GM23338 (cell line): Measurements from ENCODE around the gene TNFSF18. TPM values are rescaled to one million over a fixed set of nuclear protein-coding genes. Genes with fewer than 3 reads are reported as not detected.

ENCODE experiments used
- ATAC-seq: fragments of 200-7000 bp; cut with Tn5 transposase; 3 replicates; pipeline ENCODE4 v1.9.1; 2020
- DNase-seq: peaks from one replicate; pipeline ENCODE4 v3.0.0-alpha.2; 2015; ENCODE audit warnings: low spot score
- H2AFZ ChIP-seq: fragments of 200-600 bp; sonication (generic); 2 replicates; pipeline ENCODE4 v1.8.0; 2016; ENCODE audit warnings: antibody characterized with exemption, mild to moderate bottlenecking, moderate library complexity
- H3F3A ChIP-seq: fragments of 200-600 bp; sonication (generic); replicated peaks from 2 replicates; pipeline ENCODE4 v1.8.0; 2017; ENCODE audit warnings: antibody characterized with exemption, mixed run types, low read depth
- H3K27ac ChIP-seq: fragments of 200-600 bp; sonication (generic); 2 replicates; pipeline ENCODE4 v1.6.1; 2016; ENCODE audit warnings: low read depth
- H3K27me3 ChIP-seq: fragments of 200-600 bp; sonication (generic); 2 replicates; pipeline ENCODE4 v1.8.0; 2016; ENCODE audit warnings: mild to moderate bottlenecking, mixed run types, moderate library complexity; ENCODE audit not compliant: insufficient read depth
- H3K36me3 ChIP-seq: fragments of 200-600 bp; sonication (generic); 2 replicates; pipeline ENCODE4 v1.8.0; 2016; ENCODE audit warnings: mild to moderate bottlenecking; ENCODE audit not compliant: insufficient read depth
- H3K4me1 ChIP-seq: fragments of 200-600 bp; sonication (generic); 2 replicates; pipeline ENCODE4 v1.8.0; 2016; ENCODE audit warnings: mild to moderate bottlenecking, moderate library complexity; ENCODE audit not compliant: insufficient read depth
- H3K4me2 ChIP-seq: fragments of 200-600 bp; sonication (generic); 2 replicates; pipeline ENCODE4 v1.7.1; 2017; ENCODE audit warnings: mixed run types
- H3K4me3 ChIP-seq: fragments of 200-600 bp; sonication (generic); 2 replicates; pipeline ENCODE4 v1.6.1; 2016; ENCODE audit warnings: mixed run types
- H3K79me2 ChIP-seq: fragments of 200-600 bp; sonication (generic); replicated peaks from 2 replicates; pipeline ENCODE4 v1.8.0; 2017; ENCODE audit warnings: mild to moderate bottlenecking; ENCODE audit not compliant: insufficient read depth
- H3K9me2 ChIP-seq: fragments of 200-600 bp; sonication (generic); 2 replicates; pipeline ENCODE4 v1.8.0; 2017; ENCODE audit not compliant: insufficient read depth
- H4K20me1 ChIP-seq: fragments of 200-600 bp; sonication (generic); replicated peaks from 2 replicates; pipeline ENCODE4 v1.8.0; 2017; ENCODE audit warnings: mild to moderate bottlenecking; ENCODE audit not compliant: insufficient read depth
- H3K27ac Mint-ChIP-seq: 2 replicates; pipeline ENCODE4 v1.8.0; 2020; ENCODE audit warnings: inconsistent platforms, mild to moderate bottlenecking, moderate library complexity, mixed read lengths
- H3K27me3 Mint-ChIP-seq: 3 replicates; pipeline ENCODE4 v1.8.0; 2022; ENCODE audit warnings: low read depth, mild to moderate bottlenecking, moderate library complexity, mixed read lengths, inconsistent platforms; ENCODE audit not compliant: insufficient read depth, poor library complexity
- H3K36me3 Mint-ChIP-seq: 3 replicates; pipeline ENCODE4 v1.8.0; 2021; ENCODE audit warnings: low read depth, mild to moderate bottlenecking, inconsistent platforms, moderate library complexity, mixed read lengths
- H3K4me1 Mint-ChIP-seq: 3 replicates; pipeline ENCODE4 v1.8.0; 2020; ENCODE audit warnings: mild to moderate bottlenecking, inconsistent platforms, mixed read lengths
- H3K4me3 Mint-ChIP-seq: 3 replicates; pipeline ENCODE4 v1.8.0; 2021; ENCODE audit warnings: moderate library complexity, mild to moderate bottlenecking, inconsistent platforms, mixed read lengths
- H3K9me3 Mint-ChIP-seq: 3 replicates; pipeline ENCODE4 v1.8.0; 2020; ENCODE audit warnings: moderate library complexity, mild to moderate bottlenecking, inconsistent platforms, mixed read lengths
- CREB1 ChIP-seq: fragments of 250-450 bp; sonication (Bioruptor Pico); IDR thresholded peaks from 2 replicates; pipeline ENCODE4 v1.5.0; 2020; ENCODE audit warnings: low read depth, mild to moderate bottlenecking, moderate library complexity
- EZH2 ChIP-seq: fragments of 200-600 bp; sonication (generic); IDR thresholded peaks from one replicate; pipeline ENCODE4 v1.8.0; 2017; ENCODE audit warnings: antibody characterized with exemption, mild to moderate bottlenecking, low read depth; ENCODE audit not compliant: unreplicated experiment
- EZH2phosphoT487 ChIP-seq: fragments of 200-600 bp; sonication (generic); IDR thresholded peaks from one replicate; pipeline ENCODE4 v1.8.1; 2018; ENCODE audit warnings: antibody characterized with exemption; ENCODE audit not compliant: unreplicated experiment
- JUNB ChIP-seq: IDR thresholded peaks from one replicate; pipeline ENCODE4 v1.6.1; 2016; ENCODE audit warnings: antibody characterized with exemption; ENCODE audit not compliant: unreplicated experiment
- NANOG ChIP-seq: IDR thresholded peaks from 2 replicates; pipeline ENCODE4 v1.6.1; 2016; ENCODE audit warnings: antibody characterized with exemption, borderline replicate concordance
- POLR2AphosphoS5 ChIP-seq: IDR thresholded peaks from 2 replicates; pipeline ENCODE4 v1.6.1; 2016; ENCODE audit warnings: antibody characterized with exemption, low read depth
- ZNF114 ChIP-seq: fragments of 250-450 bp; sonication (Bioruptor Pico); IDR thresholded peaks from 2 replicates; pipeline ENCODE4 v1.5.0; 2020; ENCODE audit warnings: mild to moderate bottlenecking, moderate library complexity
- ZNF331 ChIP-seq: fragments of 250-450 bp; sonication (Bioruptor Pico); IDR thresholded peaks from 2 replicates; pipeline ENCODE4 v1.5.0; 2020; ENCODE audit warnings: low read depth, mild to moderate bottlenecking, moderate library complexity
- polyA plus RNA-seq: library from polyadenylated mRNA; unstranded; fragments of >200 nt; fragmentation: Nextera tagmentation; extraction: Ambion mirVana; gene quantifications from 2 replicates; pipeline ENCODE4 v1.2.1, GENCODE V29; 2016
- total RNA-seq: library from RNA; depleted of rRNA; stranded (reverse); fragments of >200 nt; shearing (Covaris generic); gene quantifications from 2 replicates; pipeline ENCODE4 v1.2.3, GENCODE V29; 2014
- TF ChIP-seq, protein P1 (sequence below): IDR thresholded peaks from one replicate; pipeline ENCODE4 v1.6.1; 2018; ENCODE audit warnings: antibody characterized with exemption; ENCODE audit not compliant: unreplicated experiment
- TF ChIP-seq, protein P2 (sequence below): IDR thresholded peaks from 2 replicates; pipeline ENCODE4 v1.6.1; 2016; ENCODE audit warnings: antibody characterized with exemption

TNFSF18 gene
- total and polyA plus RNA-seq, 2 experiments from 2014 or later, result not detected

- TF ChIP-seq, protein P1, sequence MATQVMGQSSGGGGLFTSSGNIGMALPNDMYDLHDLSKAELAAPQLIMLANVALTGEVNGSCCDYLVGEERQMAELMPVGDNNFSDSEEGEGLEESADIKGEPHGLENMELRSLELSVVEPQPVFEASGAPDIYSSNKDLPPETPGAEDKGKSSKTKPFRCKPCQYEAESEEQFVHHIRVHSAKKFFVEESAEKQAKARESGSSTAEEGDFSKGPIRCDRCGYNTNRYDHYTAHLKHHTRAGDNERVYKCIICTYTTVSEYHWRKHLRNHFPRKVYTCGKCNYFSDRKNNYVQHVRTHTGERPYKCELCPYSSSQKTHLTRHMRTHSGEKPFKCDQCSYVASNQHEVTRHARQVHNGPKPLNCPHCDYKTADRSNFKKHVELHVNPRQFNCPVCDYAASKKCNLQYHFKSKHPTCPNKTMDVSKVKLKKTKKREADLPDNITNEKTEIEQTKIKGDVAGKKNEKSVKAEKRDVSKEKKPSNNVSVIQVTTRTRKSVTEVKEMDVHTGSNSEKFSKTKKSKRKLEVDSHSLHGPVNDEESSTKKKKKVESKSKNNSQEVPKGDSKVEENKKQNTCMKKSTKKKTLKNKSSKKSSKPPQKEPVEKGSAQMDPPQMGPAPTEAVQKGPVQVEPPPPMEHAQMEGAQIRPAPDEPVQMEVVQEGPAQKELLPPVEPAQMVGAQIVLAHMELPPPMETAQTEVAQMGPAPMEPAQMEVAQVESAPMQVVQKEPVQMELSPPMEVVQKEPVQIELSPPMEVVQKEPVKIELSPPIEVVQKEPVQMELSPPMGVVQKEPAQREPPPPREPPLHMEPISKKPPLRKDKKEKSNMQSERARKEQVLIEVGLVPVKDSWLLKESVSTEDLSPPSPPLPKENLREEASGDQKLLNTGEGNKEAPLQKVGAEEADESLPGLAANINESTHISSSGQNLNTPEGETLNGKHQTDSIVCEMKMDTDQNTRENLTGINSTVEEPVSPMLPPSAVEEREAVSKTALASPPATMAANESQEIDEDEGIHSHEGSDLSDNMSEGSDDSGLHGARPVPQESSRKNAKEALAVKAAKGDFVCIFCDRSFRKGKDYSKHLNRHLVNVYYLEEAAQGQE, result no peak
- TF ChIP-seq EZH2 (no peak), ZNF114 (CRISPR knock-in tag) (no peak), JUNB (no peak), POLR2AphosphoS5 (no peak), NANOG (no peak), ZNF331 (no peak)
Measured at GRCh38 chr1:173039626-173040025, 11.1 kb downstream of the TNFSF18 start (continued).

DNA sequence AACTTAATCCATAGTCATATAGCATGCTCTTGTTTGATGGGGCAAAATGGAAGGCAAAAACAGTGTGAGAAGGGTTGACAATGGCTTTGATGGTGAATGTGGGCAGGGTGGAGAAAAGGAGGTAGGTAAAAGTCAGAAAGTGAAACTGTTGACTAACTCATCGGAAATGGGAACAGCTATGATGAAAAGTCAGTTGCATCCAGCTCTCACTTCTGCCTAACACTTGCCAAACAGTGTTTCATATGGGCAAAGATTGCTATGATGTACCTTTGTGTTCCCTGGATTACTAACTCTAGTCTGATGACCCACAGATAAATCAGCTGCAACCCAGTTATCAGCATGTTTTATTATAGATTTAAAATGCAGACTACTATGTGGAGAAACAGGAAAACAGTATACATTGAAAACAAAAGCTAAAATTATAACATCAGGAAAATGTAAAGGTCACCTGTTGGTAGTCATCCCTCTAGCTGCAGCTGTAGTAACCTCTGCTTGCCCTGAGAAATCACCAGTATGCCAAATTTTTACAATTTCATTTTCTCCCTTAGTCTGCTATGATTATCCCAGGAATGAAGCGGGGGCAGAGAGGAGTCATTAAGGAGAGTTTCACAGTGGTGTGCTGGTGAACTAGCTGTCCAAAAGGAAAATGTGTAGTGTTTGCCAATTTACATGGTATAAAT lies 11.7 kb downstream of the TNFSF18 start:
- no peaks in the 10 kb centered on the region for H3F3A ChIP-seq
- Mint-ChIP-seq H3K4me1 (peaks cover 4% of the 10 kb centered on the region; the same call in 2 of the 3 replicates), H3K4me3 (no peak overlapping the region), H3K27me3 (peaks cover 6% of the 10 kb centered on the region), H3K36me3 (no peaks in the 10 kb centered on the region), H3K9me3 (no peaks in the 10 kb centered on the region), H3K27ac (no peak overlapping the region)
- H3K9me2 ChIP-seq, result peaks cover 8% of the 10 kb centered on the region; the same call in 1 of the 2 replicates
- no peaks in the 10 kb centered on the region for H3K36me3 ChIP-seq
- DNase-seq (no peak), ATAC-seq (no peak)
- no peaks in the 10 kb centered on the region for H3K79me2 ChIP-seq
- no peaks in the 10 kb centered on the region; the same call in 1 of the 2 replicates for H3K4me1 ChIP-seq
- no peak overlapping the region; the same call in 1 of the 2 replicates for H2AFZ ChIP-seq
- H3K27ac ChIP-seq, result no peak overlapping the region
- TF ChIP-seq, protein P2, sequence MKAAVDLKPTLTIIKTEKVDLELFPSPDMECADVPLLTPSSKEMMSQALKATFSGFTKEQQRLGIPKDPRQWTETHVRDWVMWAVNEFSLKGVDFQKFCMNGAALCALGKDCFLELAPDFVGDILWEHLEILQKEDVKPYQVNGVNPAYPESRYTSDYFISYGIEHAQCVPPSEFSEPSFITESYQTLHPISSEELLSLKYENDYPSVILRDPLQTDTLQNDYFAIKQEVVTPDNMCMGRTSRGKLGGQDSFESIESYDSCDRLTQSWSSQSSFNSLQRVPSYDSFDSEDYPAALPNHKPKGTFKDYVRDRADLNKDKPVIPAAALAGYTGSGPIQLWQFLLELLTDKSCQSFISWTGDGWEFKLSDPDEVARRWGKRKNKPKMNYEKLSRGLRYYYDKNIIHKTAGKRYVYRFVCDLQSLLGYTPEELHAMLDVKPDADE, result no peak
- TF ChIP-seq ZNF114 (CRISPR knock-in tag) (no peak), EZH2 (no peak), NANOG (no peak), ZNF331 (no peak), CREB1 (CRISPR knock-in tag) (no peak), EZH2phosphoT487 (no peak)
- TF ChIP-seq, protein P1, result no peak
- no peaks in the 10 kb centered on the region for H4K20me1 ChIP-seq
- H3K4me2 ChIP-seq, result no peak overlapping the region
- H3K27me3 ChIP-seq, result no peaks in the 10 kb centered on the region
- no peak overlapping the region for H3K4me3 ChIP-seq
